AG04450 (cell line): ENCODE data around the gene KLHL29. TPM values are rescaled to one million over a fixed set of nuclear protein-coding genes. Genes with fewer than 3 reads are reported as not detected.

Experiments used
- CTCF ChIA-PET: fragments of 300-600, 350-600 bp; formaldehyde crosslinking; extraction: SDS; loops from one replicate; lab custom pipeline; 2022; ENCODE audit warnings: antibody characterized with exemption, inconsistent platforms; lab: Charles Lee
- POLR2A ChIA-PET: fragments of 350-600 bp; formaldehyde crosslinking; extraction: SDS; loops from one replicate; lab custom pipeline; 2021; ENCODE audit warnings: antibody characterized with exemption, inconsistent platforms; lab: Yijun Ruan, JAX
- DNase-seq: peaks from one replicate; pipeline ENCODE4 v3.0.0-alpha.2; 2011; ENCODE audit warnings: low read depth, low spot score
- H3K27ac ChIP-seq: one replicate; pipeline ENCODE4 v1.5.1; 2012; ENCODE audit warnings: low read depth, low read length, control low read depth
- H3K27me3 ChIP-seq: one replicate; pipeline ENCODE4 v1.6.0; 2012; ENCODE audit warnings: low read length; ENCODE audit not compliant: control insufficient read depth, insufficient read depth
- H3K4me3 ChIP-seq: 2 replicates; pipeline ENCODE4 v1.5.1; 2011; ENCODE audit warnings: mild to moderate bottlenecking, low read depth, low read length, control low read depth
- H3K9me3 ChIP-seq: 2 replicates; pipeline ENCODE4 v1.5.1; 2012; ENCODE audit warnings: low read length; ENCODE audit not compliant: control insufficient read depth, insufficient read depth
- CTCF ChIP-seq: IDR thresholded peaks from 2 replicates; pipeline ENCODE4 v1.5.1; 2011; ENCODE audit warnings: low read depth, low read length, control low read depth, inconsistent platforms
- polyA plus RNA-seq: library from polyadenylated mRNA; depleted of rRNA; stranded (reverse); fragments of >200 nt; gene quantifications from 2 replicates; pipeline ENCODE4 v1.2.3, GENCODE V29; 2011

The KLHL29 gene
- polyA plus RNA-seq, 1 experiment = 3.6 TPM

DNA sequence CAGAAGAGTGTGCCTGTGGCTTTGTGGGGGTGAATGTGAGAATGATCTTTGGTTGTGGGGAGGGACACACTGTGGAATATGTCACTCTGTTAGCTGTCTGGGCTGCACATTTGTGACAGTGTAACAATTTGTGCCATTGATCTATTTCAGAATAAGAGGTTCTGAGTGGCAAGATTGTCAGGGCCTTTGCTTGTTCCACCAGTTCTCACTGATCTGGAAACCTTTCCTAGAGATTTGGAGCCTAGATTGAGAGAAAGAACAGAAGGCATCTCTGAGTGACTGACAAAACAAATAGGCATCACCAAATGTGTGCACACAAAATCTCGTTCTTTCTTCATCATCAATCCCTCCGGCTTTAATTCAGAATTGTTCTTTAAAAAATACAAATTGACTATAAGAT is 153.6 kb downstream of the KLHL29 start:
- H3K27me3 ChIP-seq = peaks cover 2% of the 10 kb centered on the region
- H3K27ac ChIP-seq = no peak overlapping the region
- TF ChIP-seq CTCF = no peak
- no peak overlapping the region for H3K4me3 ChIP-seq
- H3K9me3 ChIP-seq = no peaks in the 10 kb centered on the region
- CTCF ChIA-PET = no interaction called here
- POLR2A ChIA-PET = no interaction called here
- no peak for DNase-seq

GRCh38 chr2:23540804-23541360 is 155.9 kb downstream of the KLHL29 start:
- H3K9me3 ChIP-seq = no peaks in the 10 kb centered on the region
- peaks cover 2% of the 10 kb centered on the region for H3K27me3 ChIP-seq
- POLR2A ChIA-PET = interaction anchor here (0.6 to 1.1 kb wide), 2 partner anchors 16 to 74 kb away, joined by 3 to 4 read pairs; no protein-coding TSS in a partner anchor
- no peak for DNase-seq
- H3K4me3 ChIP-seq = no peak overlapping the region
- no peak overlapping the region for H3K27ac ChIP-seq
- TF ChIP-seq CTCF = no peak
- CTCF ChIA-PET = interaction anchor here (0.6 kb wide), 3 partner anchors 11 to 51 kb away, joined by 3 to 6 read pairs (median 4); no protein-coding TSS in a partner anchor

- DNase-seq = no peak
- TF ChIP-seq CTCF = no peak
- Histone ChIP-seq H3K27ac (no peak overlapping the region), H3K4me3 (no peak overlapping the region), H3K9me3 (no peaks in the 10 kb centered on the region), H3K27me3 (peaks cover 2% of the 10 kb centered on the region)
- CTCF ChIA-PET = interaction anchor here (0.6 kb wide), 3 partner anchors 10 to 51 kb away, joined by 3 to 6 read pairs (median 4); no protein-coding TSS in a partner anchor
- POLR2A ChIA-PET = interaction anchor here (0.6 to 1.1 kb wide), 2 partner anchors 17 to 75 kb away, joined by 3 to 4 read pairs; no protein-coding TSS in a partner anchor
These were observed 156.7 kb downstream of the KLHL29 start for GRCh38 chr2:23541503-23542229.

- Histone ChIP-seq H3K4me3 (no peak overlapping the region), H3K27me3 (peaks cover 2% of the 10 kb centered on the region), H3K9me3 (no peaks in the 10 kb centered on the region), H3K27ac (no peak overlapping the region)
- no peak for TF ChIP-seq CTCF
- no peak for DNase-seq
- ChIA-PET POLR2A (interaction anchor here (1.1 kb wide), 1 partner anchor 76 kb away, joined by 3 read pairs; no protein-coding TSS in a partner anchor), CTCF (no interaction called here)
These were observed 157.3 kb downstream of the KLHL29 start for GRCh38 chr2:23542230-23542789.

GRCh38 chr2:23543302-23543701 is 158.3 kb downstream of the KLHL29 start:
- Histone ChIP-seq H3K4me3 (no peak overlapping the region), H3K27me3 (peaks cover 2% of the 10 kb centered on the region), H3K9me3 (no peaks in the 10 kb centered on the region), H3K27ac (no peak overlapping the region)
- DNase-seq = no peak
- ChIA-PET CTCF (no interaction called here), POLR2A (no interaction called here)
- TF ChIP-seq CTCF = no peak
